HL-60/S4 (cell line): Measurements from ENCODE around the gene LRIG1.

Experiments used
- in situ Hi-C: fragments of 300-500 bp; cut with MboI; formaldehyde crosslinking; loops from 2 replicates; pipeline ENCODE4 v1.14.3; 2022; ENCODE audit warnings: low sequenced_read_pairs

Gene LRIG1

GRCh38 chr3:66363148-66363547, 137.7 kb downstream of the LRIG1 start:
- in situ Hi-C loops = no loop called here

DNA sequence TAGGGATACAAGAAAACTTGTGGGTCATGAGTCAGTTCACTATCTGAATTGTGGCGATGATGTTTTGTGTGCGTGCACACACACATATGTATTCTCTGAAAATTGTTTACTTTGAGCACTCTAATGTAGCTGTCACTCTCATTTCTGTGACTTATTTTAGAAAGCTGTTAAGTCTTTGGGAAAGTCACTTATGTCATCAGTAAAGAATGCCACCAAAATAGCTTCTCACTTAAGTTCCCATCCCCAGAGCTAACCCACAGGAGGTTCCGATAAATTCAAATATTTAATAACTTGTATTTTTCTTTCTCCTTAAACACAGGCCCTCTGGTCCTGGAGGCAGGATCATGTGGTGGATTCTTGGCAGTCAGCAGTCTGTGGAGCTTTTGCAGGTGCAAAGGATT, 138.3 kb downstream of the LRIG1 start:
- in situ Hi-C loops = no loop called here

- in situ Hi-C loops = no loop called here
These were observed 139.5 kb downstream of the LRIG1 start for GRCh38 chr3:66361356-66361755.

GRCh38 chr3:66355997-66356396, 144.8 kb downstream of the LRIG1 start:
- in situ Hi-C loops = no loop called here

DNA sequence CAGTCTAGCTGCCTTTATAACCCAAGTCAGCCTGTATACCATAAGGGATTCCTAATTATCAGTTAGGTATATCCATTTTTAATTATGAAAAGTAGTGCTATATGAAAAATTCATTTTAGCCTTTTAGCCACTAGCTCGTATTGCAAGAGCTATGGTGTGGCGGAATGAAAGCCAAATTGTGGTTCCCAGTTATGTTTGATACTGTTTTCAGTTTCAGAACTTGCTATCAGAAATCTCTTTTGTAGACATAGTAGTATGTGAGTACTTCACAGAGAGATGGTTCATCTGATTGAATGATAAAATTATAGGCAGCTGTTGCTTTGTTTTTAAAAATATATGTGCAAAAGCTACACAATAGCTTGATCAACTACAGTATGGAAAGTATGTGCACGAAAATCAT, 145.4 kb downstream of the LRIG1 start:
- in situ Hi-C loops = no loop called here

DNA sequence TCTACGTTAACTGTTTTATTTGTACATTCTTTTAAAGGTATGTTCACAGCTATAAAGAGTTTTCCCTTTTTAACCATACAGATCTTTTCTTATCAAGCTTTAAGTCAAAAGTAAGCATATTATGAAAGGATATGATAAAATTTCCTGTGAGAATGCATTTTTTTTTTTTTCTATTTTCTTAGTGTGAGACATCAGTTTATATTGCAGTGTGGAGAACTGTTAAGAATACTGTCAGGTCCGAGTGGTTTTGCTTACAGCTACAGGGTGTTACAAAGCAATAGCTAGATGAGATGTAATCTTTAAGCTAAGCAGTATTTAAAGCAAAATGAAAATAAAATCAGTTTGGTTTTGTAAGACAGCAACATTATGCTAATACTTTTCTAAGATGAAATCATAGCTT, 146.8 kb downstream of the LRIG1 start:
- in situ Hi-C loops = no loop called here

DNA sequence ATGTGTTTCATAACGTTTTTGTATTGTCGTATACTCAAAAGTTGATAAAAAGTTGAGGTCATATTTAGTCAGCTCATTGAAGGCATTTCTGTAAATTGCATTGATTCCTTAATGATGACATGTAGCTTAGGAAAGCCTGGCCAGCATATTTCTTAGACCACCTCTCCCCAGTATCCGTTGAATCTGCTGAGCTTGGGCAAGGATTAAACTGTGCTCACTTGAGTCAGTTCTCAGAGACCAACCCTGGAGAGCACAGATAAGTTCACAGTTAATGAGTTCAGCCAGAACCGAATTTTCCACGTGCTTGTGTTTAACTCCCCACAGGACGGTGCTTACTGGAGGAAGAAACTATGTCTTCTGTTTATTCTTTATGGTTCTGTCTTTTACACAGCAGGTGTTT, 147.3 kb downstream of the LRIG1 start:
- in situ Hi-C loops = no loop called here

GRCh38 chr3:66353039-66353438, 147.8 kb downstream of the LRIG1 start:
- in situ Hi-C loops = no loop called here

DNA sequence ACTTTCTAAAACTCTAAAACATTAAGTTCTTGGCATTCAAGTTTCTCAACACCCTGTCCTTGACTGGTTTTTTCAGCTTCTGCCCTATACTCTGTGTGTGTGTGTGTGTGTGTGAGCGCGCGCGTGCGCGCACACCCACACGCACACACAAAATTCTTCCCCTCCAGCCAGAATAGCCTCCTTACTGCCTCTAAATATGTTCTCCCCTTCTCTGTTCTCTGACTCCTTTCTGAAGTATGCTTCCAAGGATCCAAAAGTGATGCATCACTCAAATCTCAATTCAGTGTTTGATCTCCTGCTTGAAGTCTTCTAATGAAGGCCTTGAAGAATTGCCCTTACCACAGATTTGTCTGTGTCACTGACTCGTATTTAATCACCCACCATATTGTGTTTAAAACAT, 150.2 kb downstream of the LRIG1 start:
- in situ Hi-C loops = no loop called here

GRCh38 chr3:66348704-66349103, 152.1 kb downstream of the LRIG1 start:
- in situ Hi-C loops = no loop called here

- in situ Hi-C loops = no loop called here
These were observed 155.8 kb downstream of the LRIG1 start for GRCh38 chr3:66344848-66345578.

GRCh38 chr3:66344391-66344811, 156.4 kb downstream of the LRIG1 start:
- in situ Hi-C loops = no loop called here

DNA sequence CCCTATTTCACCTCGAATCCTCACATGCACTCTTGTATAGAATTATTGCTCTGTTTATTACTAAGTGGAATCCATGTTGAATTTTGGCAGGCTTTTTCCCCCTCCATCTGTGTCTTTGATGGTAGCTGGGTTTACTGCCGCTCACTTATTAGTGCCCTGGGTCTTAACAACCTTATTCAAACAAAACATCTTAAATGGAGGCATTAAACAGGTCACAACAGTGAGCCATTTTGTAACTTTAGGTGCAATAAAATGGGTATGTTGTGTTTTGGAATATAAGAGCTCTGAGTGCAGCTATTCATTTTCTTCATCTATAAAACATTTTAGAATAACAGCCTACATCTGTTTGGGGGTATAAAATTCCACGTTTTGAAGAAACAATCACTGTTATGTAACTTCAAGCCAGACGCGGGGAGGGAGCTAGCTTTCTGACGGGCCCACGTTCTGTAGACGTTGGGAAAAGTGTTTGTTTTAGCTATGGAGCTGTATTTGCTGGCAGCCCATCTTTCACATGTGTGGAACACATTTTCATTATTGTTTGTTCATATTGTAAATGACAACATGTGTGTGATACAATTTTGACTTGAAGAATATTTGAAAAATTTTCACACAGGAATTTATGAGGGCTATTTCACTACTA, 158.0 kb downstream of the LRIG1 start:
- in situ Hi-C loops = no loop called here

DNA sequence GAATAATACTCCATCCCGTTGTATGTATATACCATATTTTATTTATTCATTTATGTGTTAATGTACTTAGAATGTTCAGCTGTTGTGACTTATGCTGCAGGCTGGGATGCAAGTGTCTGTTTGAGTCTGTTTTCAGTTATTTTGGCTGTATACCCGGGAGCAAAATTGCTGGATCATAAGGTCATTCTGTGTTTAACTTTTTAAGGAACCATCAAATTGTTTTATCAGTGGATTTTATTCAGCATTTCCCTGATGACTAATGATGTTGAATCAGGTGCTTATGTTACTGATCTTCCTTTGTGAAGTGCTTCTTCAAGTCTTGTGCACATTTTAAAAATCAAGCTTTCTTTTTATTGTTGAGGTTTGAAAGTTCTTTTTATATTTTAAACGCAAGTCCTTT, 161.9 kb downstream of the LRIG1 start:
- in situ Hi-C loops = no loop called here

DNA sequence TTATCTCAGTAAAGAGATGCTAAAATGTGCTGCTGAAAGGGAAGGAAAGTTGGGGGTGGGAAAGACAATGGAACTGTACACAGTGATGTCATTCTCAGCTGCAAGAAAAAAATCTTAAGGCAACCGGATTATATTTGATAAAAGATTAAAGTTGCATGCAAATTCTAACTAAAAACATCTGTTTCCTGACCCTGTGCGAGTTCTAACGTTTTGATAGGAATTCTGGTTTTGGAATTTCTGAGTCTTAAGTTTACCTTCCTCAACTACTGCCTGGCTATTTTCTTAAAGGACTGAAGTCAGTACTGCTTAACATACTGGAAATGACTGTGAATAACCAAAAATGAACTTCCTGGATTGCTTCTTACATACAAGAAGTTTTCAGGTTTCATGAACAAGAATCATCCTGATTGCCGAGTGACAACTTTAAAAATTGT, 164.5 kb downstream of the LRIG1 start:
- in situ Hi-C loops = no loop called here

- in situ Hi-C loops = no loop called here
These were observed 165.2 kb downstream of the LRIG1 start for GRCh38 chr3:66335671-66336070.
